ENCODE data around the gene FLOT1. TPM values are rescaled to one million over a fixed set of nuclear protein-coding genes. Genes with fewer than 3 reads are reported as not detected.

FLOT1 gene
- total and polyA plus RNA-seq, 2 of the 13 experiments (the other 11 are each of a cell fraction or from before 2014, with no cell fraction given): 82.3 to 130 TPM

DNA sequence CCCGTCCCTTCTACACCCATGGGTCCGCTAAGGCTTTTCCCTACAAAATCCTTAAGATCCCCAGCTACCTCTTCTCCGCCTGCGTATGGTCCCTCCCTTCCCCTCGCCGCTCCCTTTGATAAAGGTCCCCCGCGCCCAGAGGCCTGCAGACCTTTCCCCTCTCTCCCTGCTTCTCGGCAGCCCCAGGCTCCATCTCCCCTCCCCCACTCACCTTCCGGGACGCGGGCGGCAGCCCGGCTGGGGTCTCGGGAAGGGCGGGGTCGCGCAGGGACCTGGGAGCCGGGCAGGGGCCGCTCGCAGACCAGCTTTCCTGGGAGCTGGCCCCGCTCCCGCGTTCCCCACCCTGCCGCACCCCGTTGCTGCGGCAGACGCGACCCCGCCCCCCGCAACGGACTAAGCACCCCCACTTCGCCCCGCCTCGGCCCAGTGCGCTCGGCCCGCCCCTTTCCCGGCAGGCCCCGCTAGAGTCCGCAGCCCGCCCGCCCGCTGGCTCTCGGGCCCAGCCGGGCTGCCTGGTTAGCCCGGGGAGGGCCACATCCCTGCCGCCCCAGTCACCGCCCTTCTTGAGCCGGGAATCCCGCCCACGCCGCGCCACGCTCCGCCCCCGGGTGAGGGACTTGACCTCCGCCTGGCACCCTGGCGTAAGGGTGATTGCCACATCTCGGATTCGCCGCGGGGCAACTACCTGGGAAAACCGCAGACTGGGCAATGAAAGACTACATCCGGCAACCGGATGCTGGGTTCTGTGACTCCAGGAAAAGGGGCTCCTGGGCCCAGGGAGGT is at the start of gene FLOT1 (continued):
- TF ChIP-seq, protein P1, sequence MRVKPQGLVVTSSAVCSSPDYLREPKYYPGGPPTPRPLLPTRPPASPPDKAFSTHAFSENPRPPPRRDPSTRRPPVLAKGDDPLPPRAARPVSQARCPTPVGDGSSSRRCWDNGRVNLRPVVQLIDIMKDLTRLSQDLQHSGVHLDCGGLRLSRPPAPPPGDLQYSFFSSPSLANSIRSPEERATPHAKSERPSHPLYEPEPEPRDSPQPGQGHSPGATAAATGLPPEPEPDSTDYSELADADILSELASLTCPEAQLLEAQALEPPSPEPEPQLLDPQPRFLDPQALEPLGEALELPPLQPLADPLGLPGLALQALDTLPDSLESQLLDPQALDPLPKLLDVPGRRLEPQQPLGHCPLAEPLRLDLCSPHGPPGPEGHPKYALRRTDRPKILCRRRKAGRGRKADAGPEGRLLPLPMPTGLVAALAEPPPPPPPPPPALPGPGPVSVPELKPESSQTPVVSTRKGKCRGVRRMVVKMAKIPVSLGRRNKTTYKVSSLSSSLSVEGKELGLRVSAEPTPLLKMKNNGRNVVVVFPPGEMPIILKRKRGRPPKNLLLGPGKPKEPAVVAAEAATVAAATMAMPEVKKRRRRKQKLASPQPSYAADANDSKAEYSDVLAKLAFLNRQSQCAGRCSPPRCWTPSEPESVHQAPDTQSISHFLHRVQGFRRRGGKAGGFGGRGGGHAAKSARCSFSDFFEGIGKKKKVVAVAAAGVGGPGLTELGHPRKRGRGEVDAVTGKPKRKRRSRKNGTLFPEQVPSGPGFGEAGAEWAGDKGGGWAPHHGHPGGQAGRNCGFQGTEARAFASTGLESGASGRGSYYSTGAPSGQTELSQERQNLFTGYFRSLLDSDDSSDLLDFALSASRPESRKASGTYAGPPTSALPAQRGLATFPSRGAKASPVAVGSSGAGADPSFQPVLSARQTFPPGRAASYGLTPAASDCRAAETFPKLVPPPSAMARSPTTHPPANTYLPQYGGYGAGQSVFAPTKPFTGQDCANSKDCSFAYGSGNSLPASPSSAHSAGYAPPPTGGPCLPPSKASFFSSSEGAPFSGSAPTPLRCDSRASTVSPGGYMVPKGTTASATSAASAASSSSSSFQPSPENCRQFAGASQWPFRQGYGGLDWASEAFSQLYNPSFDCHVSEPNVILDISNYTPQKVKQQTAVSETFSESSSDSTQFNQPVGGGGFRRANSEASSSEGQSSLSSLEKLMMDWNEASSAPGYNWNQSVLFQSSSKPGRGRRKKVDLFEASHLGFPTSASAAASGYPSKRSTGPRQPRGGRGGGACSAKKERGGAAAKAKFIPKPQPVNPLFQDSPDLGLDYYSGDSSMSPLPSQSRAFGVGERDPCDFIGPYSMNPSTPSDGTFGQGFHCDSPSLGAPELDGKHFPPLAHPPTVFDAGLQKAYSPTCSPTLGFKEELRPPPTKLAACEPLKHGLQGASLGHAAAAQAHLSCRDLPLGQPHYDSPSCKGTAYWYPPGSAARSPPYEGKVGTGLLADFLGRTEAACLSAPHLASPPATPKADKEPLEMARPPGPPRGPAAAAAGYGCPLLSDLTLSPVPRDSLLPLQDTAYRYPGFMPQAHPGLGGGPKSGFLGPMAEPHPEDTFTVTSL (CRISPR knock-in tag; IDR thresholded peaks at IDR 0.05; ENCODE audit: borderline replicate concordance): peak; percentile 59; the same call in 1 of the 2 replicates
- TF ChIP-seq ZMAT3 (CRISPR knock-in tag; conservative IDR thresholded peaks at IDR 0.05): peak; percentile 96
- TF ChIP-seq, protein P2, sequence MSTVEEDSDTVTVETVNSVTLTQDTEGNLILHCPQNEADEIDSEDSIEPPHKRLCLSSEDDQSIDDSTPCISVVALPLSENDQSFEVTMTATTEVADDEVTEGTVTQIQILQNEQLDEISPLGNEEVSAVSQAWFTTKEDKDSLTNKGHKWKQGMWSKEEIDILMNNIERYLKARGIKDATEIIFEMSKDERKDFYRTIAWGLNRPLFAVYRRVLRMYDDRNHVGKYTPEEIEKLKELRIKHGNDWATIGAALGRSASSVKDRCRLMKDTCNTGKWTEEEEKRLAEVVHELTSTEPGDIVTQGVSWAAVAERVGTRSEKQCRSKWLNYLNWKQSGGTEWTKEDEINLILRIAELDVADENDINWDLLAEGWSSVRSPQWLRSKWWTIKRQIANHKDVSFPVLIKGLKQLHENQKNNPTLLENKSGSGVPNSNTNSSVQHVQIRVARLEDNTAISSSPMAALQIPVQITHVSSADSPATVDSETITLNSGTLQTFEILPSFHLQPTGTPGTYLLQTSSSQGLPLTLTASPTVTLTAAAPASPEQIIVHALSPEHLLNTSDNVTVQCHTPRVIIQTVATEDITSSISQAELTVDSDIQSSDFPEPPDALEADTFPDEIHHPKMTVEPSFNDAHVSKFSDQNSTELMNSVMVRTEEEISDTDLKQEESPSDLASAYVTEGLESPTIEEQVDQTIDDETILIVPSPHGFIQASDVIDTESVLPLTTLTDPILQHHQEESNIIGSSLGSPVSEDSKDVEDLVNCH (CRISPR knock-in tag; IDR thresholded peaks at IDR 0.05): no peak
- no peak for TF ChIP-seq SETDB1 (CRISPR knock-in tag; IDR thresholded peaks at IDR 0.05; ENCODE audit: borderline replicate concordance)
- no peak for TF ChIP-seq ARNT (IDR thresholded peaks at IDR 0.05)
- TF ChIP-seq ZNF83 (CRISPR knock-in tag; IDR thresholded peaks at IDR 0.05; ENCODE audit: borderline replicate concordance): no peak; the same call in 1 of the 2 replicates
- 0 out of 2 replicates have a peak, but pooled peaks have one; percentile 57 for TF ChIP-seq ZNF556 (CRISPR knock-in tag; IDR thresholded peaks at IDR 0.05; ENCODE audit: borderline replicate concordance)
- TF ChIP-seq, protein P3, sequence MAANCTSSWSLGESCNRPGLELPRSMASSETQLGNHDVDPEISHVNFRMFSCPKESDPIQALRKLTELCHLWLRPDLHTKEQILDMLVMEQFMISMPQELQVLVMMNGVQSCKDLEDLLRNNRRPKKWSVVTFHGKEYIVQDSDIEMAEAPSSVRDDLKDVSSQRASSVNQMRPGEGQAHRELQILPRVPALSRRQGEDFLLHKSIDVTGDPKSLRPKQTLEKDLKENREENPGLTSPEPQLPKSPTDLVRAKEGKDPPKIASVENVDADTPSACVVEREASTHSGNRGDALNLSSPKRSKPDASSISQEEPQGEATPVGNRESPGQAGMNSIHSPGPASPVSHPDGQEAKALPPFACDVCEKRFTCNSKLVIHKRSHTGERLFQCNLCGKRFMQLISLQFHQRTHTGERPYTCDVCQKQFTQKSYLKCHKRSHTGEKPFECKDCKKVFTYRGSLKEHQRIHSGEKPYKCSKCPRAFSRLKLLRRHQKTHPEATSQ (CRISPR knock-in tag; IDR thresholded peaks at IDR 0.05; ENCODE audit: borderline replicate concordance): peak; percentile 67; the same call in 1 of the 2 replicates
- TF ChIP-seq, protein P4, sequence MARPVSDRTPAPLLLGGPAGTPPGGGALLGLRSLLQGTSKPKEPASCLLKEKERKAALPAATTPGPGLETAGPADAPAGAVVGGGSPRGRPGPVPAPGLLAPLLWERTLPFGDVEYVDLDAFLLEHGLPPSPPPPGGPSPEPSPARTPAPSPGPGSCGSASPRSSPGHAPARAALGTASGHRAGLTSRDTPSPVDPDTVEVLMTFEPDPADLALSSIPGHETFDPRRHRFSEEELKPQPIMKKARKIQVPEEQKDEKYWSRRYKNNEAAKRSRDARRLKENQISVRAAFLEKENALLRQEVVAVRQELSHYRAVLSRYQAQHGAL (CRISPR knock-in tag; IDR thresholded peaks at IDR 0.05; ENCODE audit: not compliant biosample characterization): no peak
- no peak; the same call in 1 of the 2 replicates for TF ChIP-seq ZNF629 (CRISPR knock-in tag; conservative IDR thresholded peaks at IDR 0.05)
- TF ChIP-seq ZNF292 (CRISPR knock-in tag; IDR thresholded peaks at IDR 0.05; ENCODE audit: borderline replicate concordance, low read depth): peak; percentile 14
- TF ChIP-seq ZZZ3 (CRISPR knock-in tag; IDR thresholded peaks at IDR 0.05; ENCODE audit: borderline replicate concordance): peak; percentile 48; the same call in 1 of the 2 replicates
- TF ChIP-seq ZNF720 (CRISPR knock-in tag; IDR thresholded peaks at IDR 0.05): peak; percentile 16; the same call in 1 of the 2 replicates
- TF ChIP-seq MAFK (conservative IDR thresholded peaks at IDR 0.05 in 1 of 2, IDR thresholded peaks at IDR 0.05 in 1 of 2; ENCODE audit: low read length in 2 of 2): no peak; a peak in 1 of 4 replicates
- TF ChIP-seq JDP2 (CRISPR knock-in tag; IDR thresholded peaks at IDR 0.05; ENCODE audit: borderline replicate concordance): 0 out of 2 replicates have a peak, but pooled peaks have one; percentile 72
- peak; percentile 88; the same call in 1 of the 2 replicates for TF ChIP-seq ZNF558 (CRISPR knock-in tag; IDR thresholded peaks at IDR 0.05; ENCODE audit: borderline replicate concordance)
- peak; percentile 71; the same call in 1 of the 2 replicates for TF ChIP-seq ZNF333 (CRISPR knock-in tag; IDR thresholded peaks at IDR 0.05; ENCODE audit: borderline replicate concordance)
- TF ChIP-seq ZNF230 (CRISPR knock-in tag; IDR thresholded peaks at IDR 0.05): peak; percentile 34; the same call in 1 of the 2 replicates
